ENCODE results near the gene MLIP.

MLIP gene

DNA sequence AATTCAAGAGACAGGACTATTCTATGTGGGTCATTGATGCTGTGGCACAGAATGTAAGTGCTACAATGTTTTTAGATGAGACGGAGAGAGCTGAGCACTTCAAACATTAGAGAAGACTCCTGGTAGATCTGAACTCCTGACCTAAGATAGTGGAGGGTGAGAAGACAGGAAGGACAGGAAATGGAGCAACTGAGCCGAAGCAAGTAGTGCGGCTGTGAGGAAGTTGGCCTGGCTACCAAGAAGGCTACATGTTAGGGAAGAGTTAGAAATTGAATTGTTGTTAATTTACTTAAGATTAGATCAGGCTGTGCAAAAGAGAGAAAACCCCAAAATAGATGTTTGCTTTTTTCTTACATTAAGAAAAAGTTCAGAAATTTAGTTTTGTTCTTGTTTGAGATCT is 14.4 kb upstream of the MLIP start:
- DNase-seq, result no peak

DNA sequence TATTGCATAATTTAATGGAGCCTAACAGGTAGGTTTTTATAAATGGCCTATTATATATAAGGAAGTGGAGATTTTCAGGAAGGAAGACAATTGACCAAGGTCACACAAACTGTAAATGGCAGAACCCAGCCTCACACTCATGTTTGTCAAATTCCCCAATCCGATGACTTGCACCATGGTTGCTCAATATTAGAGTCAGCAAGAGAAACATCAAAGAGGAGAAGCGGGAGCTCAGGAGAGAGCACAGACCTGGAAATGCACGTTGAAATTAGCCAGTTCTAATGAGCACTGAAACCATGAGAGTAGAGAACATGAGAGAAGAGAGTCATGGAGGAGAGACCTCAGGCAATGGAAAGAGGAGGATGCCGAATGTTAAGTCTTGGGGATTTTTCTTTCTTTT is 13.5 kb upstream of the MLIP start:
- no peak for DNase-seq

DNA sequence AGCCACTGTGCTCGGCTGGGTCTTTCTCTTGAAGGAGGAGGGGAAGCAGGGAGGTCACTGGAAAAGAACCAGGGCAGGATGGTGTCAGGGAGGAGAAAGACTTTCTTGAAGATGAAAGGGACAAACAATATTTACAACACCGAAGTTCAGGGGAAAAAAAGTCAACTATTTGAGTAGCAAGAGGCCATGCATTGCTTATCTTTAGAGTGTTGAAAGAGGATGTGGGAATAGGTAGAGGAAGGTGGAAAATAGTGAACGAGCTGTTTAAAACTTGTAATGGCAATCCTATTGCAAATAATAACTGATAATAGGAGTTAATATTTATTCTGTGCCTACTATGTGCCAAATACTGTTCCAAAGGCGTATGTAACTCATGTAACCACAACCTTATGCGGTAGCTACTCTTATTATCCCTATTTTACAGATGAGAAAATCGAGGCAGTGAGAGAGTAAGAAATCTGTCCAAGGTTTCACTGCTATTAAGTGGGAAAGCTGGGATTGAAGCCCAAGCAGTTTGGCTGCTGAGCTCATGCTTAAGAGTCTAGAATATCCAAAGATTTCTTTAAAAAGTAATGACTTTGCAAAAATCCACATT is 12.7 kb upstream of the MLIP start:
- DNase-seq, result no peak

DNA sequence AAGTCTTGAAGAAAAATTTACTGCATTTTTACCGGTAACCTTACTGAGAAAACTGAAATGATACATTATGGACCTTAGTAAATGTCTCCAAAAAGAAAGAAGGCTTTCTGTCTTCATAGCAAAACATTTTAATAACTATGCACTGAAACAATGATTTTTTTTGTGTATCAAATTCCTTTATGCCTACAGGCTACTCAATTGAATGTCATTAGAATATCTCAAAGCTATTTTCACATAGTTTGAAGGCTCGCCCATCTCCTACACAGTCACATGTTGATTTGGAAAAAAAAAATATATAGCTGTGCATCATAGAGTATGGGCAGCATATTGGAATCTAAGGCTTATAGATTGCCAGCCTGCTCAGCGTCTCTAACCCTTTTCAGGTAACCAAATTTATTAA is 12.0 kb upstream of the MLIP start:
- no peak for DNase-seq

DNA sequence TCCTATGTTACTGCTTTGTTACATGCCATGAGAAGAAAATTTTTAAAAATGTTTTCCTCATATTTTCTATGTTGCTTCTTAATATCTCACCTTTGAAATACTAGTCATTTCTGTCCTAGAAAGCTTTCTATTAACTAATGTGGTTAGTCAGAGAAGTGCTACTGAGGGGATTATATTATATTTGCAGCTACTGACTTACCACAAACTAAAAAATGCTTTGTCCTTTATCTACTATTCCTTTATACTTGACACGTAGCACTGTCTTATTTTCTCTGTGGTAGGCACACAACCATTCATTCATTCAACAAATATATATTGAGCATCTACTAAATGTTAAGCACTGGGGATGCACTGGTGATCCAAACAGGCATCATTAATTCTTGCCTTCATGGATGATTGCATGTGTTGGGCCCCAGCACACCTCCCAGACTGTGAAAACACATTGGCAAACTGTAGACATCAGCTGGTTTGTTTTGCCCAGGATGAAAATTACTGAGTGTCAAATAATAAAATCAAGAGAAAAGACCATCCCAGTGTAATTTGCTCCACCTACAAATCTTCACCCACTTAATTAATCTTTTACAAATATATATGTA is 10.7 kb upstream of the MLIP start:
- no peak for DNase-seq

DNA sequence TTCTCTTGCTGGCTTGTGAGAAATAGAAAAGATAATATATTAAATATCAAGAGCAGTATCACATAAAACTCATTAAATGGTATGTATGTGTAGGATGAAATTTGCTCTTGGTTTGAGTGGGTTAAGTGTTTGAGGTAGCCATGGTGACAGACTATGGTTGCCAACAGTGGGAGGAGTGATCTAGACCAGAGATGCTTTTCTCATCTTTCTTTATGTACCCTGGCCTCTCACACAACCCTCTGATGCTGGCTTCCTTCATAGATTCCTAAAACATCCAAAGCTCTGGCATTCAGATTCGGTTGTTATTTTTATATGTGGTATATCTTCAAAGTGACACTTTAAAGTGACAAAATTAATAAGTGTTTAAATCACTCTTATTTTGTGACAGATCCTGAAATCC is 9.0 kb upstream of the MLIP start:
- no peak for DNase-seq

DNA sequence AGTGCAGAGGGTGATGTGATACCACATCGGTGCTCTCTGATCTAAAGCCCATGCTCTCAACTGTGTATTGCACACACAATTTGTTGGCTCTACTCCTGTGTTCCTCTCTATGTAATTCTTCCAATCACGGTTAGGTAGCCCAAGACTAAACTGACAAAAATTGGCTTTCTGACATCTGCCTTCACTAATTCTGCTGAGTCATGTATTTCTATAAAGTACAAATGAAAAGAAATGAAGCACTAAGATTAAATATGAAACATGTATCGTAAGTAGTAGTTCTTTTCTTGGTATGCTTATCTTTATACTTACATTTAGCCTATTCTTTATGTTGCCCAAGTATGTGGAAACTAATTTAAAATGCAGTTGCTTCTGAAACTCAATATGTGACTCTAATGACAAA is 7.7 kb upstream of the MLIP start:
- DNase-seq, result no peak

DNA sequence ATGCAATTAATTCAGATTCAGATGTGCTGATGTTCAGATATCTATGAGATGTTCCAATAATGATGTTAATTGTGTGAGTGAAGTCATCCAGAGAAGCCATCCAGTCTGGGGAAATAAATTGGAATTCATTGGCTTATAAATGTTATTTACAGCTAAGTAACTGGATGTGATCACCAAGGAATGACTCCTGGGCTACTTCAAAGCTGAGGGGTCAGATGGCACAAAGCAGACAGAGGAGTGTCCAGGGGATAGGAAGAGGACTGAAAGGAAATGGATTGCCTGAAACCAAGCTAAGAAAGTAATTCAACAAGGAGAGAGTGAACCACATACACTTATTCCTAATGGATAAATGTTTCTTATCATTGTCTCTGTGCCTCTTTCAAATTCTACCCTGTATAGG is 4.5 kb upstream of the MLIP start:
- DNase-seq, result no peak

DNA sequence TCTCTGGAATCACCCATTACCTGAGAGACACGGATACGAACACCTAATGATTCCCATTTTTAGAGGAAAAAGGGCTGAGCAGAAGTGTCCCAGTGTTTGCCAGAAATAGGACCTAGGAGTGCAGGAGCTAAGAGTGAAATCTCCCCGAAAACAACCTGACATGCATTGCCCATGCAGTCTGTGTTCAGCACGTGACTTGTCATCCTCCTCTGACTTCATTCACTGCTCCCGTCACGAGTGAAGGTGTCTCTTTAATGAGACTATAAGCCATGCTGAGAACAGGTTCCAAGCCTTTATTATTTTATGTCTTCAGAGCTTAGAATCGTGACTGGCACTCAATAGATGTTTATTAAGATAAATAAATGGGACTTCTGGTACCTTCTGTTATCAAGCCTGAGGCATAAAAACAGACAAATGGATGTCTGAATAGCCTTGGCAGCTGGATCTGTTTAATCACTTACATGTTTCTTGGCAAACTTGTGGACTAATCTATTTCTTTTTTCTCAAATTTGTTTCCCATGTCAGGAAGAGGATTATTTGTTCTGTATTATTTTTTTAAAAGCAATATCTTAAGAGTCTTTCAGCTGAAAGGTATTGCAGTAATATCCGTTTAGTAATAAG is 3.7 kb upstream of the MLIP start:
- no peak for DNase-seq

DNA sequence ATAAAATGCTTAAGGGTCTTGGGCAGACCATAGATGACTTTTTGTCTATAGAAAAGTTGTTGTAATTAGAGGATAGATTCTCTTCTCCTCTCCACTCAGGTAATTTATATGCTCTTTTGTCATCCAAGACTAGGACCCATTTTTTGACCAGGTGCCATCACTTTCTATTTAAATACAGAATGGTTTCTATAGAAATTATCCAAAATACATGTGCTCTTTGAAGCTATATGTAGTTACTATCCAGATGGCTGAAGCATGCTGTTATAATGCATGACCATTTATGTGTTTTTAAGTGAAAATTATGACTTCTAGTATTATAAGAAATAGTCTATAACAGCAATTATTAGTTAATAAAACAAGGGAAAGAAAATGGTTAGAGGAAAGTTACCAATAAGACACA is 3.0 kb upstream of the MLIP start:
- DNase-seq, result no peak

DNA sequence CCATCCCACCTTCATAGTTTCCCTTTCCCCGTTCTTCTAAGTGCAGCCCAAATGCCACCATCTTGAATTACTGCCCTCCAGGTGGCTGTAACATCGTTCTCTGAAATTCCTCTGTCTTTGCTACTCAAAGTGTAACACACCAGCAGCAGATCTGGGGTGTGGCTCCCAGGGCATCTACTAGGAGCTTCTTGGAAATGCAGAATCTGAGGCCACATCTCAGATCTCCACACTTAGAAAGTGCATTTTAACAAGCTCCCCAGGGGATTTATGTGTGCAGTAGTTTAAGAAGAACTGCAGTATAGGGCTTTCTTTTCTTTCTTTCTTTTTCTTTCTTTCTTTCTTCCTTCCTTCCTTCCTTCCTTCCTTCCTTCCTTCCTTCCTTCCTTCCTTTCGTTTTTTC is 1.7 kb upstream of the MLIP start:
- no peak for DNase-seq

DNA sequence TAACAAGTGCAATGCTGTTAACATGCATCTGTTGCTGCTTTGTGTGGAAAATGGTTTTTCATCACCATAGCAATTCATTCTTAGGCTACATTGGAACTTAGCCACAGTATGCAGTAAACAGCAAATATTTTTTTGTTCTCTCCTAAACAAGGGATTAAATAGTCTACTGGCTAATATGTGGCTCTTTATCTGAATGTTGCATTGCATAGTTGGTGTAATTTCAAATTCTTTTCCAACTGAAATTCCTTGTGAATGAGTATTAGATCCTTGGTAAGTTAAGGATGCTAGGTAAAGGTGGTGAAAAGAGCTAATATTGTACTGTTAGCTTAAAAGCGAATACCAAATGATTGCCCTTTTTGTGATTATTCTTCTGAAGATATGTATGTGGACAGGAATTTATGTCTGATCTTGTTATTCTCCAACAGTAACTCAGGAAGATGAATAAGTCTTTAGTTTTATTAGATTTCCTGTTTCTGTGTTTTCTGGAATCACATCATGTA is 958 bp downstream of the MLIP start:
- DNase-seq, result no peak

DNA sequence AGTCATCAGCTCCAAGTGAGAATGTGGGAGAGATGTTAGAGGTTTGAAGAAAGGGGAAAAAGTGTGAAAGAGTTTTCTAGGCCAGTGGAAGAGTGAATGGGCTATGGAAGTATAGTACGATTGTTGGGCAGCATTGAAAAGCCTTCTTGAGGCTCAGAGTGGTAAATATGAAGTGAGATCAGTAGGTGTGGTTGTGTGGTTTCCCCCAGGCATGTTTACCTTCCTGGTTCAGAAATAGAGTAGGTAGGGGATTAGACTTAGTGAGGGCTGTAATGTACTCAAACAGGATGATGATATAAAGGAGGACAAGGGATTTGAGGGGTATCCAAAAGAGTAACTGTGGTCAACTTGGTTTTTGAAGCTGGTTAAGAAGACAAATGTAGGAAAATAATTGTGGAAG is 3.7 kb downstream of the MLIP start:
- DNase-seq, result no peak

DNA sequence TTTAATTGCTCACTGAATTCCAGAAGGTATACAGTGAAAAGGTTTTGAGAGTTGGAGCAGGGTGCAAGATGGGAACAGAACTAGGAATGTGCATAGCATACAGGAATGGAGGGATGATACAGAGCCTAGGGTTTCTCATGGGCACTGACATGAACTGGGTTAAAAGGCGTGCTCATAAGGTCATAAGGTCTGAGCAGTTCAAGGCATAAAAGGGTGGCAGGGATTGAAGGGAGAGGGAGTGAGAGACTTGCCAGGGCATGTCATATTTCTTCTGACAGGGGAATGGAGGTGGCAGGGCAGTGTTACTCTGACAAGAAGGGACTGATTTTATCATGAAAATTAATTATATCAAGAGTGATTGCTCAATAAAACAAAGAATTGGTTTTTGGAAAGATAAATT is 4.7 kb downstream of the MLIP start:
- no peak for DNase-seq

DNA sequence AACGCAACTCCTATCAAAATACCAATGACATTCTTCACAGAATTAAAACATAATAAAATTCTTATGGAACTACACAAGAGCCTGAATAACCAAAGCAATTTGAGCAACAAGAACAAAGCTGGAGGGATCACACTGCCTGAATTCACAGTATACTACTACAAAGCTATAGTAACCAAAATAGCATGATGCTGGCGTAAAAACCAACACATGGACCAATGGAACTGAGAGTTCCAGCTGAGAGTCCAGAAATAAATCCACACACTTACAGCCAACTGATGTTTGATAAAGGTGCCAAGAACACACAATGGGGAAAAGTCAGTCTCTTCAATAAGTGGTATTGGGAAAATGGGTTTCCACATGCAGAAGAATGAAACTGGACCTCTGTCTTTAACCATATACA is 6.9 kb downstream of the MLIP start:
- no peak for DNase-seq

DNA sequence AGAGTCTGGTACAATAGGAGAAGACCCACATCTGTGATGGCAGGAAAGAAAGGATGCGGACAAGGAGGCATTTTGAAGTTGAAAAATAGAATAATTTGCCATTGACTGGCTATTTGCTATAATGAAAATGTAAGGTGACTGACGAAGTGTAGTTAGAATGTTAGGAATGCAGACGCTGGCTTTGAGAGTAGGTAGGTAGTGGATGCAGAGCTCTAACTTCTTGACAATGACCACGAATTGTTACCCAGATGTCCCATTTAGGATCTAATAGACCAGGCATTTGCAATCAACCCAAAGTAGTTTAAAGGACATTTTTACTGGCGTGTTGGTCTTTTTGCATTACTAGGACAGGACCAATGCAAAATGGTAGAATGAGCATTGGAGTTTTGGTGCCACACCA is 14.2 kb downstream of the MLIP start:
- DNase-seq, result no peak

DNA sequence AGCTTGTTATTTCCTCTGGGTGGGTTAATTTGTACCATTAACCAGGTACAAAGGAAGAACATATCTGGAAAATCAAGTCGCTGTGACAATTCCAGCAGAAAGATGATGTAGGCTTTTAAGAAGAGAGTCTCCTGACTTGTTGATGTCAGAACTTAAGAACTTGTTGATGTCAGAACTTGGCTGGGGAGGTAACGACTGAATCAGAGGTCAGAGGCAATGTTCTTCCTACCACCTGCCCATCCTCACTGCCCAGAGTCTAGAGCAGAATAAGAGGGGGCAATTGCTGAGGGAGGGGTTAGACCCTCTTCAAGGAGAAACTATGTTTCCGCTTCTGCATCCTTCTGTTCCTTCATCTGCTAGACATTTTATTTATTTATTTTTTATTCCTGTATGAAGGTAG is 18.9 kb downstream of the MLIP start:
- no peak for DNase-seq

DNA sequence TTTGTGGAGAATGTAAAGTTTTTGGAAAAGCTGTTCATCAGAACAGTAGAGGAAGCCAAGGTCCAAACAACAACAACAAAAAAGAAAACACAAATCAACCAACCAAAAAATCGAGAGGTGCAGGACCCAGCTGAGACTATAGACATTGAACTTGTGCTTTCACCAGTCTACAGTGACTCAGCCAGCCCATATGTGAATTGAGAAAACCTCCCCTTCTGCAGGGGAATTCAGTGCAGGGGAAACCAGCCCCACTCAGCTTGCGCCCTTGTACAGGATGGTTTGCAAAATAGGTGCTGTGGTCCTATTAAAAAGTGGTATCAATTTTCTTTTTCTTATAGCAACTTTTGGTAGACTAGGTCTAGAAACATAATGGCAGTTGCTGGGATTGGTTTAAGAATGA is 21.3 kb downstream of the MLIP start:
- no peak for DNase-seq

DNA sequence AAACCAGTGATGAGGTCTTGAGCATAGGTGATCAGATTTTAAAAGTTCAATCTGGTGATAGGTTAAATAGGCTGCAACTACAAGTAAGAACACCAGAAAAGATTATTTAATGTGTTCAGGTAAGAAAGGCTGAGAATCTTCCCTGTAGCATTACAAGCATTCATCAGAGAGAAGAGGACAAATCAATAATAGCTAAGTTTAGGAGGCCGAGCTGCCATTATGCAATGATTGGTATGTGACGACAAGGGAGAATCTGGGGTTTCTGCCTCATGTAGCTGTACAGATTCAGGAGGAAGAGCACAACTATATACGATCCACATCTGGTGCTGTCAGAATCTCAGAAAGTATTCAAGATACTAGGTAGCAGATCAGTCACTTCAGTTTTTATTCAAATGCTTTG is 21.9 kb downstream of the MLIP start:
- no peak for DNase-seq

DNA sequence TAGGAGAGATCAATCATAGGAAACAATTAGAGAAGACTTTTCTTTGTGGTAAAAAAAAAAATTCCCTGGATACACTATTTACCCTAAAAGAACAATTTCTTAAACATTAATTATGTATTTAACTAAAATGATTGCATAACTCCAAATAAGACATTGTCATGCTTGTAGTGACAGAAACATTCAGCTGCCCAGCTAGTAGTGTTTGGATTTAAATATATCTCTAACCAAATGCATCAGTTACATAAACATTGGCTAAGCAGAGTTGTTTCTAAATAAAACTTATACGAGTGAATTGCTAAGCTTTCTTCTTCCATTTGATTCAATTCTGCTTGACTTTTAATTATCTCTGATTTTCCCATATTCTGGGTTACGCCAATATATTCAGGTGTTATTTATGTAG is 23.7 kb downstream of the MLIP start:
- no peak for DNase-seq

DNA sequence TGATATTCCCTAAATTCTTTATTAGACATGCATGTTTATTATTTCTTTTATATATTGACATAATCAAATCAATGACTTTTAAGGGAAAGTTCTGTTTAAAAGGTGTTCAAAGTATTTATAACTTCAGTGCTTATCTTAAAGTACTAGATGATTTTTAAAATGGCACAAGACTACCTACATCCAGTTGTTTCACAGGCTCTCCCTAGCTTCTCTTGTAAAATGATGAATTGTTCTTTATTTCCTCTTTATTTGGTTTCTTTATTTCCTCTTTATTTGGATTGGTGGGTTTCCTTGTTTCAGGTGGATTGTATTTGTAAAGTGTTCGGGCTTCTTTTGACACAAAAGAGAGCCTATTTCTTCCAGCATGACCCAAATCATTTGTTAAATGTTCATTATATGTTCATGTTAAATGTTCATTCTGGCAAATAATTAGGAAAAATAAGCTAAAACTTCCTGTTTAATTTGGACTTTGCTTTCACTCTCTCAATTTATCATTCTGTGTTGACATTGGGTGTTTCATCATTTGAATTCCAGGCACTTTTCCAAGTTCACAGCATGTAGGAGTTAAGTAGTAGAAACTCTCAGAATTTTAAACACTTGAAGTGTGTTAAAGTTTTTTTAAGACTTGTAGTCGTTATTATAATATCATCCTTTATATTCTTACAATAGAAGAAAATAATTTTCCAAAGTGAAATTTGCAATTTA is 24.6 kb downstream of the MLIP start:
- DNase-seq, result peak; percentile 6

DNA sequence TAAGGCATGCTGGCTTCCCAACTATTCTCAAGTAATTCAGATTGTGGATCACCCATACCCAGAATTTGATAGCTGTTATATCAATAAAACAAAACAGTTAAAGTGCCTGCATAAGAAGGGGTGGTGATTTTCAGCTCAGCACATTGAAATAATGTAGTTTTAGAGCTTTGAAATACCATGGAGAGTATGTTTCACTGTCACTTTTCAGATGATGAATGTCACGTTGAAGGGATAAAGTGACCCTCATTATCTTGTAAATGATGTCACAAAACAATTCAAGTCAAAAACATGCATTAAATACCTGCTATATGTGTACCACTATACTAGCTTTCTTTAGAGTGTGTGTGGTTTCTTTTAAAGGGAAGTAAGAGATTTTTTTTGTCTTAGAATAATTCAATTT is 27.6 kb downstream of the MLIP start:
- no peak for DNase-seq

DNA sequence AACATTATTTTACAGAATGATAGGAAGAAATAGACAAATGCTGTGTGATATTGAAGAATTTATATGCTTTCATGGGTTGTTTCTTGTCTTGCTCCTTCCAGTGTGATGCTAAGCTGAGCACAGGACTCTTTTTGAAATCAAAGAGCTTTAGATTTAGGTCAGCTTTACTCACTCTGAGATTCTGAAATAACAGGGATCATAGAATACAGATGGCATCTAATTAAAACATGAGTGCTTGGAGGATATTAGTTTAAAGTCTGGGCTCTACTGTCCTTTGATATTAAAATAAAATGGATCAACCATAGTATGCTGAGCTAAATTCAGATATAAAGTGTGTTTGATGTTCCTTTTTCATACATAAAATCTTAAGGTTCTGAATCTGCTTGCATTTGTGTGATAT is 29.6 kb downstream of the MLIP start:
- no peak for DNase-seq

DNA sequence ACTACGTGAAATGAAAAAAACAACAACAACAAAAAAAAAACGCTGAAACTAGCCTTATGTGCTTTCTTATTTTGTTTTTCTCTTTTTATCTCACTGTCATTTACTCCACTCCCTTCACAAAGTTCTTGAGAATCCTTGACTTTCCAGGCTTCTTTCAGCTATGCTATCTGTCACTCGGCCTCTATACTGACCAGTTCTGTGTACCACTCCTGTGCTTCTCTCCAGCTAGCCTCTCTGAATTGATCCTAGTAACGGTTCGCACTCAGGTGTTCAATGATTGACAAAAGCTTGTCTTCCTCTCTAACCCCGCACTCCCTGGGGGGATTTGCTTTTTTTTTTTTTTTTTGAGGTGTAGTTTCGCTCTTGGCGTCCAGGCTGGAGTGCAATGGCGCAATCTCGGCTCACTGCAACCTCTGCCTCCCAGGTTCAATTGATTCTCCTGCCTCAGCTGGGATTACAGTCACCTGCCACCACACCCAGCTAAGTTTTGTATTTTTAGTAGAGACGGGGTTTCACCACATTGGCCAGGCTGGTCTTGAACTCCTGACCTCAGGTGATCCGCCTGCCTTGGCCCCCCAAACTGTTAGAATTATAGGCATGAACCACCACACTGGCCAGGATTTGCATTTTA is 31.8 kb downstream of the MLIP start:
- DNase-seq, result no peak

Measured in NCI-H774 (cell line).